GM18520 (cell line): ENCODE data around the gene GUCY2C.
"Not testable (repeated sequence)": the region's sequence is repeated elsewhere in the genome, so short reads cannot be mapped to it uniquely, and the experiment has no call there.

ENCODE experiments used
- ATAC-seq: cut with Tn5 transposase; IDR thresholded peaks from one replicate; pipeline ENCODE4 v1.9.1; 2021; ENCODE audit not compliant: unreplicated experiment

The GUCY2C gene

GRCh38 chr12:14682231-14682630 is 14.2 kb downstream of the GUCY2C start:
- not testable (repeated sequence) for ATAC-seq

- ATAC-seq: no peak
Measured at GRCh38 chr12:14681625-14682024, 14.8 kb downstream of the GUCY2C start.

GRCh38 chr12:14681190-14681589 is 15.2 kb downstream of the GUCY2C start:
- ATAC-seq: no peak

- ATAC-seq: no peak
Measured at GRCh38 chr12:14678547-14679150, 17.8 kb downstream of the GUCY2C start.

GRCh38 chr12:14668591-14668990 is 27.8 kb downstream of the GUCY2C start:
- no peak for ATAC-seq

GRCh38 chr12:14665354-14666348 is 30.7 kb downstream of the GUCY2C start:
- no peak for ATAC-seq

- ATAC-seq: no peak
Measured at GRCh38 chr12:14664434-14665023, 31.9 kb downstream of the GUCY2C start.

- ATAC-seq: no peak
Measured at GRCh38 chr12:14663002-14663401, 33.4 kb downstream of the GUCY2C start.

GRCh38 chr12:14656846-14657245 is 39.6 kb downstream of the GUCY2C start:
- no peak for ATAC-seq

GRCh38 chr12:14655284-14655683 is 41.1 kb downstream of the GUCY2C start:
- no peak for ATAC-seq

GRCh38 chr12:14654842-14655241 is 41.6 kb downstream of the GUCY2C start:
- no peak for ATAC-seq

- ATAC-seq: no peak
Measured at GRCh38 chr12:14654416-14654815, 42.0 kb downstream of the GUCY2C start.

- ATAC-seq: no peak
Measured at GRCh38 chr12:14652483-14652882, 43.9 kb downstream of the GUCY2C start.

GRCh38 chr12:14651371-14651770 is 45.0 kb downstream of the GUCY2C start:
- ATAC-seq: no peak

- ATAC-seq: no peak
Measured at GRCh38 chr12:14650789-14651188, 45.6 kb downstream of the GUCY2C start.

GRCh38 chr12:14647028-14647750 is 49.2 kb downstream of the GUCY2C start:
- ATAC-seq: no peak

- ATAC-seq: no peak
Measured at GRCh38 chr12:14643251-14643650, 53.1 kb downstream of the GUCY2C start.

- no peak for ATAC-seq
Measured at GRCh38 chr12:14638066-14638465, 58.3 kb downstream of the GUCY2C start.

GRCh38 chr12:14635776-14636175 is 60.6 kb downstream of the GUCY2C start:
- no peak for ATAC-seq

GRCh38 chr12:14630793-14631192 is 65.6 kb downstream of the GUCY2C start:
- ATAC-seq: no peak
